Esophagus (tissue), 2 donors: ENCODE measurements around the gene RNPEPL1. TPM values are rescaled to one million over a fixed set of nuclear protein-coding genes. Genes with fewer than 3 reads are reported as not detected.

Experiments
- H3K27ac ChIP-seq, 2 donors: one replicate each; pipeline ENCODE4 v1.5.1; 2013; ENCODE audit warnings: low read depth in 2 of 2, mild to moderate bottlenecking in 2 of 2, inconsistent platforms in 1 of 2, low read length in 1 of 2, moderate library complexity in 1 of 2
- H3K27me3 ChIP-seq, 2 donors: one replicate each; pipeline ENCODE4 v1.6.1; 2013; ENCODE audit warnings: low read length in 2 of 2, control low read depth in 1 of 2, mild to moderate bottlenecking in 1 of 2; ENCODE audit not compliant: insufficient read depth in 2 of 2, control insufficient read depth in 1 of 2
- H3K36me3 ChIP-seq, 2 donors: one replicate each; pipeline ENCODE4 v1.6.1; 2013; ENCODE audit warnings: low read length in 1 of 2; ENCODE audit not compliant: control insufficient read depth in 2 of 2, insufficient read depth in 2 of 2
- H3K4me1 ChIP-seq, 2 donors: one replicate each; pipeline ENCODE4 v1.6.1; 2013; ENCODE audit warnings: low read length in 1 of 2; ENCODE audit not compliant: control insufficient read depth in 2 of 2, insufficient read depth in 2 of 2
- H3K4me3 ChIP-seq, 2 donors: one replicate each; pipeline ENCODE4 v1.5.1; 2013; ENCODE audit warnings: low read length in 2 of 2, mild to moderate bottlenecking in 2 of 2, low read depth in 1 of 2, moderate library complexity in 1 of 2
- H3K9me3 ChIP-seq, 2 donors: one replicate each; pipeline ENCODE4 v1.6.1; 2013; ENCODE audit warnings: mild to moderate bottlenecking in 2 of 2, low read depth in 1 of 2, low read length in 1 of 2, moderate library complexity in 1 of 2; ENCODE audit not compliant: control insufficient read depth in 2 of 2, insufficient read depth in 1 of 2
- WGBS, 2 donors: extraction: QIAGEN DNeasy Blood & Tissue Kit; methylation state at CpG; one replicate each; pipeline ENCODE4 v1.1.7; 2013; 5-methylcytosine and 5-hydroxymethylcytosine counted together
- polyA plus RNA-seq, 2 donors: library from polyadenylated mRNA; stranded (reverse); fragments of 200-250 nt; gene quantifications; one replicate each; pipeline ENCODE4 v1.2.3, GENCODE V29; 2013
- donor health status: healthy with polysubstance abuse.
- donor health status: Bipolar disorder and iron deficiency.

RNPEPL1 gene
- polyA plus RNA-seq, 2 donors = 65.9 to 160 TPM

- peaks cover 2 to 9% of the 10 kb centered on the region in 2 donors for H3K4me1 ChIP-seq
- H3K36me3 ChIP-seq = peaks cover 0 to 33% of the 10 kb centered on the region in 2 donors
- H3K27ac ChIP-seq = no peak overlapping the region
- no peaks in the 10 kb centered on the region for H3K27me3 ChIP-seq
- H3K4me3 ChIP-seq = no peak overlapping the region
- H3K9me3 ChIP-seq = no peaks in the 10 kb centered on the region
- 93 to 94% methylated on average over 11 of the region's 11 CpGs for WGBS, 2 donors
These were observed 33.5 kb downstream of the RNPEPL1 start for GRCh38 chr2:240601831-240602160.

- H3K4me1 ChIP-seq = peaks cover 2 to 9% of the 10 kb centered on the region in 2 donors
- 88 to 91% methylated on average over 26 to 32 of the region's 32 CpGs for WGBS, 2 donors
- H3K36me3 ChIP-seq = peaks cover 0 to 27% of the 10 kb centered on the region in 2 donors
- H3K27me3 ChIP-seq = no peaks in the 10 kb centered on the region
- H3K4me3 ChIP-seq = no peak overlapping the region
- H3K27ac ChIP-seq = no peak overlapping the region
- no peaks in the 10 kb centered on the region for H3K9me3 ChIP-seq
These were observed 34.2 kb downstream of the RNPEPL1 start for GRCh38 chr2:240602266-240603050.

GRCh38 chr2:240603081-240603835 lies 35.0 kb downstream of the RNPEPL1 start:
- 88 to 91% methylated on average over 22 of the region's 22 CpGs for WGBS, 2 donors
- peaks cover 2 to 9% of the 10 kb centered on the region in 2 donors for H3K4me1 ChIP-seq
- H3K27ac ChIP-seq = no peak overlapping the region

GRCh38 chr2:240603846-240604245 lies 35.6 kb downstream of the RNPEPL1 start:
- Histone ChIP-seq H3K27ac (no peak overlapping the region), H3K4me1 (peaks cover 2 to 9% of the 10 kb centered on the region in 2 donors), H3K9me3 (no peaks in the 10 kb centered on the region), H3K27me3 (no peaks in the 10 kb centered on the region), H3K36me3 (peaks cover 0 to 14% of the 10 kb centered on the region in 2 donors), H3K4me3 (no peak overlapping the region)
- 93 to 94% methylated on average over 10 of the region's 10 CpGs for WGBS, 2 donors

More at GRCh38 chr2:240603081-240603835, 35.0 kb downstream of the RNPEPL1 start:
- peaks cover 0 to 20% of the 10 kb centered on the region in 2 donors for H3K36me3 ChIP-seq
- no peaks in the 10 kb centered on the region for H3K27me3 ChIP-seq
- H3K4me3 ChIP-seq = no peak overlapping the region
- H3K9me3 ChIP-seq = no peaks in the 10 kb centered on the region

GRCh38 chr2:240604291-240604938 lies 36.1 kb downstream of the RNPEPL1 start:
- 38 to 52% methylated on average over 11 of the region's 11 CpGs for WGBS, 2 donors
- Histone ChIP-seq H3K36me3 (peaks cover 0 to 9% of the 10 kb centered on the region in 2 donors), H3K4me3 (no peak overlapping the region), H3K9me3 (no peaks in the 10 kb centered on the region), H3K27me3 (no peaks in the 10 kb centered on the region), H3K4me1 (peaks cover 2 to 9% of the 10 kb centered on the region in 2 donors), H3K27ac (no peak overlapping the region)

- Histone ChIP-seq H3K4me1 (peaks cover 2 to 9% of the 10 kb centered on the region in 2 donors), H3K27me3 (no peaks in the 10 kb centered on the region), H3K4me3 (no peak overlapping the region), H3K27ac (no peak overlapping the region), H3K36me3 (peaks cover 0 to 8% of the 10 kb centered on the region in 2 donors), H3K9me3 (no peaks in the 10 kb centered on the region)
- WGBS, 2 donors = 73 to 82% methylated on average over 19 of the region's 19 CpGs
These were observed 36.8 kb downstream of the RNPEPL1 start for GRCh38 chr2:240604939-240605716.

GRCh38 chr2:240605867-240606743 lies 37.8 kb downstream of the RNPEPL1 start:
- Histone ChIP-seq H3K4me3 (no peak overlapping the region), H3K27me3 (no peaks in the 10 kb centered on the region), H3K27ac (no peak overlapping the region), H3K4me1 (peaks cover 2 to 8% of the 10 kb centered on the region in 2 donors), H3K9me3 (no peaks in the 10 kb centered on the region), H3K36me3 (peaks cover 0 to 8% of the 10 kb centered on the region in 2 donors)
- 76 to 88% methylated on average over 12 of the region's 12 CpGs for WGBS, 2 donors

GRCh38 chr2:240611601-240612210 lies 43.4 kb downstream of the RNPEPL1 start:
- Histone ChIP-seq H3K36me3 (no peaks in the 10 kb centered on the region), H3K27me3 (no peaks in the 10 kb centered on the region), H3K4me1 (peaks cover 2% of the 10 kb centered on the region in 2 donors), H3K4me3 (no peak overlapping the region), H3K9me3 (no peaks in the 10 kb centered on the region), H3K27ac (no peak overlapping the region)
- 84 to 88% methylated on average over 10 of the region's 10 CpGs for WGBS, 2 donors
